ENCODE results near the gene NKAIN2.

DNA sequence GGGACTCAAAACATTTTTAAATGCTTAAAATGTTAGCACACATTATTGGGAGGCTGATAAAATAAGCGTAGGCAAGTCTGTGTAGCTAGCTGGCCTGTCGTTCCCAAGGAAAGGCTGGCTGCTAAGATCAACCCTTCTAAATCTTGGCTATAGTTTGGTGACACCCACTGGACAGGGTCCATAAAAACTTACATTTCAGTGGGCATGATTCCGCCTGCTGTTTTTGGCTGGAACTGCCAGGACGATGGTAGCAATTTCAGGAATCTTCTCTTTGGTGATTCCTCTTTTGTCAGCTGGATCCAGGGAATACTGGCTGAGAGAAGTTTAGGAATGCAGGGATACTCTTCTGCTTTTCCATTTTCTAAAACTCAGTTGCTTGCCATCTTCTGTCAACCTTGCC, 162.2 kb downstream of the NKAIN2 start:
- no peak for TF ChIP-seq POLR2A (IDR thresholded peaks at IDR 0.05; ENCODE audit: extremely low read depth, insufficient read length)
- TF ChIP-seq, protein P1, sequence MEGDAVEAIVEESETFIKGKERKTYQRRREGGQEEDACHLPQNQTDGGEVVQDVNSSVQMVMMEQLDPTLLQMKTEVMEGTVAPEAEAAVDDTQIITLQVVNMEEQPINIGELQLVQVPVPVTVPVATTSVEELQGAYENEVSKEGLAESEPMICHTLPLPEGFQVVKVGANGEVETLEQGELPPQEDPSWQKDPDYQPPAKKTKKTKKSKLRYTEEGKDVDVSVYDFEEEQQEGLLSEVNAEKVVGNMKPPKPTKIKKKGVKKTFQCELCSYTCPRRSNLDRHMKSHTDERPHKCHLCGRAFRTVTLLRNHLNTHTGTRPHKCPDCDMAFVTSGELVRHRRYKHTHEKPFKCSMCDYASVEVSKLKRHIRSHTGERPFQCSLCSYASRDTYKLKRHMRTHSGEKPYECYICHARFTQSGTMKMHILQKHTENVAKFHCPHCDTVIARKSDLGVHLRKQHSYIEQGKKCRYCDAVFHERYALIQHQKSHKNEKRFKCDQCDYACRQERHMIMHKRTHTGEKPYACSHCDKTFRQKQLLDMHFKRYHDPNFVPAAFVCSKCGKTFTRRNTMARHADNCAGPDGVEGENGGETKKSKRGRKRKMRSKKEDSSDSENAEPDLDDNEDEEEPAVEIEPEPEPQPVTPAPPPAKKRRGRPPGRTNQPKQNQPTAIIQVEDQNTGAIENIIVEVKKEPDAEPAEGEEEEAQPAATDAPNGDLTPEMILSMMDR (IDR thresholded peaks at IDR 0.05; ENCODE audit: low read depth, low read length), result no peak
